Suprapubic skin (tissue), 4 donors: Measurements from ENCODE around the gene EXOSC2.

Experiments used
- CTCF ChIP-seq, 2 donors: fragments of 200-600 bp in 1 of 2; fragments of 450-650 bp in 1 of 2; sonication (generic) in 1 of 2; IDR thresholded peaks; one replicate each; pipeline ENCODE4 v1.5.1; 2016 to 2019; ENCODE audit warnings: antibody characterized with exemption in 2 of 2, mild to moderate bottlenecking in 1 of 2, moderate library complexity in 1 of 2
- EP300 ChIP-seq: sonication (generic); formaldehyde crosslinking; IDR thresholded peaks from one replicate; pipeline ENCODE4 v1.6.1; 2017; ENCODE audit warnings: antibody characterized with exemption
- POLR2A ChIP-seq, 2 donors: fragments of 450-650 bp; IDR thresholded peaks; one replicate each; pipeline ENCODE4 v1.6.1; 2017; ENCODE audit warnings: antibody characterized with exemption in 2 of 2, mild to moderate bottlenecking in 2 of 2, moderate library complexity in 2 of 2
- POLR2AphosphoS5 ChIP-seq, 3 donors: sonication (generic); formaldehyde crosslinking; IDR thresholded peaks; one replicate each; pipeline ENCODE4 v1.6.1; 2017; ENCODE audit warnings: antibody characterized with exemption in 3 of 3

DNA sequence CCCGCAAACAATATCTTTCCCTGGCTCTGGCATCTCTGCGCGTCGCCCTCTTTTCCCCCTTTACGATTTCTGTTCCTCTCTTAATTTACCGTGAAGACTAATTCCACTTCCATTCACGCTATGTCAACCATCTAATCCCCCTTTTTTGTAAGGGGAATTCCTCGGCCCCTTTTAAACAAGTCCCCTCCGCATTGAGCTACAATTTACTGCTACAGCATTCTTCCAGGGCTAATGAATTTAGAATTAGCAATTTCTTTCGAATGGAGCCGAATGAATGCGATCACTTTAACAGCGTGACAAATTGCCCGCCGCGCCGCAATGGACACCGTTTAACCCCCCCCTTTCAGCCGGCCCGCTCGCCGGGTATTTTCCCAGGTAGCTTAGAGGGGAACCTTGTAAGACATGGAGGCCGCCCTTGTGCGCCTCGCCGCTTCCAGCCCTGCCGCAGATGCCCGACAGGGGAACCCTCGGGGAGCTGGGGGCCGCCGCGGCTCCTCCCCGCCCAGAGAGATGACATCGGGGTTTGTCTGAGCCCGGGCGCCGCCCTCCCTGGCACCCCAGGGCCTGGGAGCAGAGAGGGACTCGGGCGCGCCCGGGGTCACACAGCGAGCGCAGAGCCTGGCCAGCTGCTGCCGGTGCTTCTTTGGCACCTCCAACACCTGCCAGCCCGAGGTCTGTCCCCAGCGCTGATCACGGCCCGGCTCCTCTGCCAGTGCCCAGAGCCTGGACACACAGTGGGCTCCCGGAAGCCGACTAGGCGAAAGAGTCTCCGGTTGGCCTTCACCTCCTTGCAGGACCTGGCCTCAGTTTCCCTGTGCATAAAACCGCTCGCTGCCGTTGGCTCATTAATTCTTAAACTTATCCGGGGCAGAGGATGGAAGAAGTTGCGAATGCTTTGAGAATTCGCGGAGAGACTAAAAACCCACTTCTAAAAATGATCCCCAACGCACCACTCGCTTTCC, 27.9 kb upstream of the EXOSC2 start:
- TF ChIP-seq POLR2A (IDR thresholded peaks at IDR 0.05) (no peak), CTCF (IDR thresholded peaks at IDR 0.05) (no peak), POLR2AphosphoS5 (IDR thresholded peaks at IDR 0.05) (no peak), EP300 (no peak)
